ENCODE results near the gene CTU1. TPM values are rescaled to one million over a fixed set of nuclear protein-coding genes. Genes with fewer than 3 reads are reported as not detected.

The CTU1 gene
- total and polyA plus RNA-seq, 7 donors: 0.60 to 9.0 (median 5.7) TPM

- 85 to 90% methylated on average over 6 of the region's 6 CpGs for WGBS, 2 donors
- H3K27me3 ChIP-seq: peaks cover 0 to 15% (median 0%) of the 10 kb centered on the region in 3 donors
- no peak overlapping the region for H3K27ac ChIP-seq
- DNase-seq: no peak
- intact Hi-C loops (cut with DNase I): no loop called here
- H3K9me3 ChIP-seq: peaks cover 0 to 4% (median 0%) of the 10 kb centered on the region in 4 donors
- TF ChIP-seq POLR2A (IDR thresholded peaks at IDR 0.05): no peak
- TF ChIP-seq CTCF (IDR thresholded peaks at IDR 0.05): no peak
- TF ChIP-seq EP300 (IDR thresholded peaks at IDR 0.05): no peak
- TF ChIP-seq POLR2AphosphoS5 (IDR thresholded peaks at IDR 0.05): no peak
- no peaks in the 10 kb centered on the region for H3K4me1 ChIP-seq
- H3K36me3 ChIP-seq: no peaks in the 10 kb centered on the region
- no peak overlapping the region for H3K4me3 ChIP-seq
Measured at GRCh38 chr19:51078731-51079130, 29.5 kb downstream of the CTU1 start.

- Histone ChIP-seq H3K4me3 (no peak overlapping the region), H3K9me3 (peaks cover 0 to 8% (median 2%) of the 10 kb centered on the region in 4 donors), H3K4me1 (no peaks in the 10 kb centered on the region), H3K36me3 (no peaks in the 10 kb centered on the region), H3K27me3 (peaks cover 0 to 15% (median 0%) of the 10 kb centered on the region in 3 donors), H3K27ac (no peak overlapping the region)
- 63 to 64% methylated on average over 6 of the region's 6 CpGs for WGBS, 2 donors
- intact Hi-C loops (cut with DNase I): no loop called here
- TF ChIP-seq CTCF (IDR thresholded peaks at IDR 0.05): no peak
- TF ChIP-seq EP300 (IDR thresholded peaks at IDR 0.05): no peak
- no peak for TF ChIP-seq POLR2A (IDR thresholded peaks at IDR 0.05)
- no peak for TF ChIP-seq POLR2AphosphoS5 (IDR thresholded peaks at IDR 0.05)
- DNase-seq: no peak
Measured at GRCh38 chr19:51078104-51078503, 30.1 kb downstream of the CTU1 start.

- Histone ChIP-seq H3K27me3 (peaks cover 0 to 9% (median 0%) of the 10 kb centered on the region in 3 donors), H3K9me3 (peaks cover 0 to 8% (median 2%) of the 10 kb centered on the region in 4 donors), H3K27ac (no peak overlapping the region), H3K4me3 (no peak overlapping the region), H3K4me1 (no peaks in the 10 kb centered on the region), H3K36me3 (no peaks in the 10 kb centered on the region)
- 59 to 80% methylated on average over 14 of the region's 14 CpGs for WGBS, 2 donors
- intact Hi-C loops (cut with DNase I): no loop called here
- no peak for DNase-seq
- TF ChIP-seq EP300 (IDR thresholded peaks at IDR 0.05) (no peak), POLR2A (IDR thresholded peaks at IDR 0.05) (no peak), CTCF (IDR thresholded peaks at IDR 0.05) (no peak), POLR2AphosphoS5 (IDR thresholded peaks at IDR 0.05) (no peak)
Measured at GRCh38 chr19:51076631-51077213, 31.5 kb downstream of the CTU1 start.

GRCh38 chr19:51075998-51076397 lies 32.2 kb downstream of the CTU1 start:
- H3K9me3 ChIP-seq: peaks cover 0 to 8% (median 2%) of the 10 kb centered on the region in 4 donors
- H3K36me3 ChIP-seq: no peaks in the 10 kb centered on the region
- DNase-seq: no peak
- no peaks in the 10 kb centered on the region for H3K4me1 ChIP-seq
- H3K27me3 ChIP-seq: peaks cover 0 to 9% (median 0%) of the 10 kb centered on the region in 3 donors
- intact Hi-C loops (cut with DNase I): no loop called here
- H3K27ac ChIP-seq: no peak overlapping the region
- TF ChIP-seq CTCF (IDR thresholded peaks at IDR 0.05): no peak
- TF ChIP-seq POLR2AphosphoS5 (IDR thresholded peaks at IDR 0.05): no peak
- TF ChIP-seq POLR2A (IDR thresholded peaks at IDR 0.05): no peak
- TF ChIP-seq EP300 (IDR thresholded peaks at IDR 0.05): no peak
- WGBS, 2 donors: 62 to 84% methylated on average over 5 of the region's 5 CpGs
- no peak overlapping the region for H3K4me3 ChIP-seq

- 45 to 65% methylated on average over 4 of the region's 4 CpGs for WGBS, 2 donors
- Histone ChIP-seq H3K36me3 (no peaks in the 10 kb centered on the region), H3K27me3 (peaks cover 0 to 10% (median 3%) of the 10 kb centered on the region in 3 donors), H3K4me3 (no peak overlapping the region), H3K9me3 (peaks cover 0 to 8% (median 2%) of the 10 kb centered on the region in 4 donors), H3K4me1 (no peaks in the 10 kb centered on the region), H3K27ac (no peak overlapping the region)
- intact Hi-C loops (cut with DNase I): no loop called here
- TF ChIP-seq EP300 (IDR thresholded peaks at IDR 0.05): no peak
- no peak for TF ChIP-seq CTCF (IDR thresholded peaks at IDR 0.05)
- no peak for TF ChIP-seq POLR2A (IDR thresholded peaks at IDR 0.05)
- TF ChIP-seq POLR2AphosphoS5 (IDR thresholded peaks at IDR 0.05): no peak
- no peak for DNase-seq
Measured at GRCh38 chr19:51071095-51071405, 37.2 kb downstream of the CTU1 start.

All from sigmoid colon (tissue), 7 donors.